A549 (cell line): ENCODE measurements around the gene TSPYL4. TPM values are rescaled to one million over a fixed set of nuclear protein-coding genes. Genes with fewer than 3 reads are reported as not detected.

Experiments
- ATAC-seq, 2 experiments: fragments of 200-7000 bp in 1 of 2; fragments of >200 bp in 1 of 2; cut with Nextera tagmentation in 1 of 2; cut with Tn5 transposase in 1 of 2; 3 replicates each; pipeline versions ENCODE4 v1.8.0 to v1.9.1; 2018 to 2020; ENCODE audit warnings: mild to moderate bottlenecking in 1 of 2, moderate library complexity in 1 of 2
- CTCF ChIA-PET: fragments of 300-600 bp; sonication (Branson Sonifier 250); formaldehyde crosslinking; extraction: SDS; loops from one replicate; lab custom pipeline; 2021; ENCODE audit warnings: antibody characterized with exemption, inconsistent platforms; lab: Yijun Ruan, JAX
- POLR2A ChIA-PET: fragments of 350-600 bp; formaldehyde crosslinking; extraction: SDS; loops from one replicate; lab custom pipeline; 2021; ENCODE audit warnings: antibody characterized with exemption, inconsistent platforms; lab: Yijun Ruan, JAX
- DNase-seq, 2 experiments: peaks; one replicate each; pipeline versions ENCODE4 v3.0.0 to v3.0.0-alpha.2; 2011 to 2016; ENCODE audit warnings: low read depth in 1 of 2, low spot score in 1 of 2
- FAIRE-seq: peaks from 2 replicates; lab custom pipeline; 2011; peaks lifted over from hg19 to GRCh38; lab: Jason Lieb, UNC
- H3K27ac ChIP-seq, 2 experiments: fragments of >200 bp; sonication (Bioruptor Twin); formaldehyde crosslinking; 3 replicates each; pipeline ENCODE4 v1.5.1; 2016 to 2017
- H3K4me1 ChIP-seq: fragments of >200 bp; sonication (Bioruptor Twin); formaldehyde crosslinking; 3 replicates; pipeline ENCODE4 v1.6.1; 2016
- H3K4me2 ChIP-seq: fragments of >200 bp; sonication (Bioruptor Twin); formaldehyde crosslinking; 3 replicates; pipeline ENCODE4 v1.6.1; 2016
- H3K4me3 ChIP-seq: fragments of >200 bp; sonication (Bioruptor Twin); formaldehyde crosslinking; 3 replicates; pipeline ENCODE4 v1.5.1; 2016
- H3K9me3 ChIP-seq: fragments of >200 bp; sonication (Bioruptor Twin); formaldehyde crosslinking; 3 replicates; pipeline ENCODE4 v1.6.1; 2016
- BHLHE40 ChIP-seq: IDR thresholded peaks from 2 replicates; pipeline ENCODE4 v1.6.1; 2012; ENCODE audit warnings: low read depth, low read length, inconsistent platforms
- CEBPB ChIP-seq, 2 experiments: fragments of >200 bp in 1 of 2; sonication (Bioruptor Twin) in 1 of 2; formaldehyde crosslinking in 1 of 2; IDR thresholded peaks; 2 replicates each; pipeline ENCODE4 v1.6.1; 2012 to 2016
- CHD2 ChIP-seq: fragments of 150-350 bp; IDR thresholded peaks from 2 replicates; pipeline ENCODE4 v1.6.1; 2014; ENCODE audit warnings: low read length; ENCODE audit not compliant: partially characterized antibody
- EHMT2 ChIP-seq: fragments of 200-600 bp; sonication (generic); IDR thresholded peaks from 2 replicates; pipeline ENCODE4 v1.6.1; 2016; ENCODE audit warnings: antibody characterized with exemption, low read depth, mild to moderate bottlenecking, moderate library complexity
- FOSB ChIP-seq: fragments of 250-450 bp; sonication (Bioruptor Pico); IDR thresholded peaks from 2 replicates; pipeline ENCODE4 v1.5.0; 2020; ENCODE audit warnings: mild to moderate bottlenecking, moderate library complexity
- GATA3 ChIP-seq: IDR thresholded peaks from 2 replicates; pipeline ENCODE4 v1.6.1; 2012; ENCODE audit warnings: borderline replicate concordance
- HOXB13 ChIP-seq: fragments of 250-450 bp; sonication (Bioruptor Pico); IDR thresholded peaks from 2 replicates; pipeline ENCODE4 v1.5.0; 2020; ENCODE audit warnings: low read depth, mild to moderate bottlenecking, moderate library complexity
- HOXB5 ChIP-seq: fragments of 250-450 bp; sonication (Bioruptor Pico); IDR thresholded peaks from 2 replicates; pipeline ENCODE4 v1.5.0; 2020; ENCODE audit warnings: mild to moderate bottlenecking, moderate library complexity
- JUN ChIP-seq, 2 experiments: fragments of >200 bp; sonication (Bioruptor Twin); formaldehyde crosslinking; IDR thresholded peaks; 2 replicates in 1 of 2; 3 replicates in 1 of 2; pipeline ENCODE4 v1.6.1; 2016 to 2017
- MAX ChIP-seq: IDR thresholded peaks from 2 replicates; pipeline ENCODE4 v1.6.1; 2012
- NPAS2 ChIP-seq: fragments of 250-450 bp; sonication (Bioruptor Pico); IDR thresholded peaks from 2 replicates; pipeline ENCODE4 v1.8.0; 2022; ENCODE audit warnings: mild to moderate bottlenecking, moderate library complexity, borderline replicate concordance
- PHF8 ChIP-seq: fragments of 200-600 bp; sonication (generic); IDR thresholded peaks from 2 replicates; pipeline ENCODE4 v1.6.1; 2016; ENCODE audit warnings: low read depth, mild to moderate bottlenecking, antibody characterized with exemption, moderate library complexity, borderline replicate concordance
- RAD21 ChIP-seq, 2 experiments: fragments of >200 bp in 1 of 2; sonication (Bioruptor Twin) in 1 of 2; formaldehyde crosslinking in 1 of 2; IDR thresholded peaks in 1 of 2; conservative IDR thresholded peaks in 1 of 2; 2 replicates in 1 of 2; 3 replicates in 1 of 2; pipeline ENCODE4 v1.6.1; 2012 to 2018; ENCODE audit warnings: inconsistent platforms in 1 of 2
- RCOR1 ChIP-seq: fragments of 150-350 bp; IDR thresholded peaks from 2 replicates; pipeline ENCODE4 v1.6.1; 2014; ENCODE audit warnings: antibody characterized with exemption, low read length, low read depth
- RFX5 ChIP-seq: fragments of 450-650 bp; IDR thresholded peaks from 2 replicates; pipeline ENCODE4 v1.7.1; 2014; ENCODE audit warnings: antibody characterized with exemption, mild to moderate bottlenecking, moderate library complexity
- RNF2 ChIP-seq: fragments of 200-600 bp; sonication (generic); IDR thresholded peaks from 2 replicates; pipeline ENCODE4 v1.6.1; 2016; ENCODE audit warnings: low read depth, mild to moderate bottlenecking, antibody characterized with exemption, moderate library complexity, borderline replicate concordance
- SMC3 ChIP-seq: fragments of >200 bp; sonication (Bioruptor Twin); formaldehyde crosslinking; IDR thresholded peaks from 3 replicates; pipeline ENCODE4 v1.6.1; 2018; ENCODE audit warnings: inconsistent platforms
- USF2 ChIP-seq: fragments of 450-650 bp; IDR thresholded peaks from 2 replicates; pipeline ENCODE4 v1.6.1; 2014; ENCODE audit warnings: antibody characterized with exemption
- ZC3H11A ChIP-seq: fragments of 450-650 bp; IDR thresholded peaks from 2 replicates; pipeline ENCODE4 v1.6.1; 2014; ENCODE audit warnings: antibody characterized with exemption, mild to moderate bottlenecking
- WGBS: methylation state at CpG from one replicate; pipeline ENCODE4 v1.1.6; 2017; ENCODE audit errors: missing lambda C conversion rate; 5-methylcytosine and 5-hydroxymethylcytosine counted together
- polyA plus RNA-seq, 4 experiments: library from polyadenylated mRNA; depleted of rRNA in 3 of 4; stranded (reverse); fragments of >200 nt; fragmentation: RNase III in 1 of 4; extraction: RNeasy Plus Mini Kit Qiagen cat#74134 plus additional on column Dnase treatment in 1 of 4; gene quantifications; 2 replicates in 3 of 4; 3 replicates in 1 of 4; pipeline ENCODE4 v1.2.3, GENCODE V29; 2011 to 2017
- TF ChIP-seq, protein P1 (sequence below): fragments of 250-450 bp; sonication (Bioruptor Pico); IDR thresholded peaks from 2 replicates; pipeline ENCODE4 v1.5.0; 2021; ENCODE audit warnings: mild to moderate bottlenecking, moderate library complexity, borderline replicate concordance
- TF ChIP-seq, protein P2 (sequence below): fragments of 200-600 bp; sonication (generic); IDR thresholded peaks from 2 replicates; pipeline ENCODE4 v1.6.1; 2016; ENCODE audit warnings: antibody characterized with exemption, mild to moderate bottlenecking, moderate library complexity

The TSPYL4 gene
- polyA plus RNA-seq, 2 of the 4 experiments (the other 2 are of a cell fraction) = 3.9 to 5.6 TPM

DNA sequence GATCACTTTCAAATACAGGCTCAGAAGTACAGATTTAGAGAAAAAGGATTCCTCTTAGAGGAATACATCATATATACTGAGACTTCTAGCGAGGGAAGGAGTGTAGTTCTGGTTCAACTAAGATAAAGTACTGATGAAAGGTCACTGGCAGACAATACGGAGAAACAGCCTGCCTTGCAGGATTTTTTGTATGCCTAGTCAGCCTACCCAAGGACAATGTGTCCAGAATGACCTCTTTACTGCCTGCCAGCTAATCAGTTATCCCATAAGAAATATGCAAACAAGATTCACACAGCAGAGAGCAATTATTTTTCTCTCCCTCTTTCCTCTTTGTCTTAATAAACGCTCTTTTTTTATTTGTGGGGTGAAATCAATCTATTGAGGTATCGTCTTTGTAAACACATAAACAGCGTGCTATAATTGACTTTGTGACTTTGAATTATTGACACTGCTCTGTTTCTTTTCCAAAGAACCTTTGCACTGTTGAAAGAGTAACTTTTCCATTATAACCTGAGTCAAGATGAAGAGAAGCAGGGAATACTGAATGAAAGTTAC is 1.4 kb upstream of the TSPYL4 start:
- ChIA-PET CTCF (interaction anchor here (0.6 to 1.8 kb wide), 2 partner anchors 38 to 523 kb away, joined by 4 to 6 read pairs; no protein-coding TSS in a partner anchor), POLR2A (interaction anchor here (0.9 kb wide), 1 partner anchor 316 kb away, joined by 3 read pairs; the partner anchor contains the start of gene RWDD1)
- 71% methylated on average over 5 of the region's 5 CpGs for WGBS
- DNase-seq (no peak), FAIRE-seq (no peak), ATAC-seq (no peak)
- no peak overlapping the region; the same call in 2 of the 3 replicates for H3K4me3 ChIP-seq
- no peak overlapping the region for H3K27ac ChIP-seq
- no peak for TF ChIP-seq RCOR1
- no peak for TF ChIP-seq JUN (IDR thresholded peaks at IDR 0.05)
- no peak for TF ChIP-seq HOXB13 (CRISPR knock-in tag)
- no peak for TF ChIP-seq USF2
- no peak for TF ChIP-seq FOSB (CRISPR knock-in tag)
- no peak for TF ChIP-seq BHLHE40
- TF ChIP-seq RAD21 (conservative IDR thresholded peaks at IDR 0.05 in 1 of 2, IDR thresholded peaks at IDR 0.05 in 1 of 2) = no peak
- no peak for TF ChIP-seq ZC3H11A
- no peak for TF ChIP-seq RFX5
- TF ChIP-seq, protein P1, sequence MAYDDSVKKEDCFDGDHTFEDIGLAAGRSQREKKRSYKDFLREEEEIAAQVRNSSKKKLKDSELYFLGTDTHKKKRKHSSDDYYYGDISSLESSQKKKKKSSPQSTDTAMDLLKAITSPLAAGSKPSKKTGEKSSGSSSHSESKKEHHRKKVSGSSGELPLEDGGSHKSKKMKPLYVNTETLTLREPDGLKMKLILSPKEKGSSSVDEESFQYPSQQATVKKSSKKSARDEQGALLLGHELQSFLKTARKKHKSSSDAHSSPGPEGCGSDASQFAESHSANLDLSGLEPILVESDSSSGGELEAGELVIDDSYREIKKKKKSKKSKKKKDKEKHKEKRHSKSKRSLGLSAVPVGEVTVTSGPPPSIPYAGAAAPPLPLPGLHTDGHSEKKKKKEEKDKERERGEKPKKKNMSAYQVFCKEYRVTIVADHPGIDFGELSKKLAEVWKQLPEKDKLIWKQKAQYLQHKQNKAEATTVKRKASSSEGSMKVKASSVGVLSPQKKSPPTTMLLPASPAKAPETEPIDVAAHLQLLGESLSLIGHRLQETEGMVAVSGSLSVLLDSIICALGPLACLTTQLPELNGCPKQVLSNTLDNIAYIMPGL (CRISPR knock-in tag) = no peak
- TF ChIP-seq CEBPB (IDR thresholded peaks at IDR 0.05) = no peak
- TF ChIP-seq MAX = no peak
- no peak for TF ChIP-seq EHMT2
- TF ChIP-seq CHD2 = no peak
- TF ChIP-seq HOXB5 = no peak
- TF ChIP-seq GATA3 = no peak
- peaks cover 14% of the 10 kb centered on the region; the same call in 1 of the 3 replicates for H3K4me1 ChIP-seq
- H3K9me3 ChIP-seq = no peaks in the 10 kb centered on the region
- H3K4me2 ChIP-seq = peak overlapping the region; percentile 75

DNA sequence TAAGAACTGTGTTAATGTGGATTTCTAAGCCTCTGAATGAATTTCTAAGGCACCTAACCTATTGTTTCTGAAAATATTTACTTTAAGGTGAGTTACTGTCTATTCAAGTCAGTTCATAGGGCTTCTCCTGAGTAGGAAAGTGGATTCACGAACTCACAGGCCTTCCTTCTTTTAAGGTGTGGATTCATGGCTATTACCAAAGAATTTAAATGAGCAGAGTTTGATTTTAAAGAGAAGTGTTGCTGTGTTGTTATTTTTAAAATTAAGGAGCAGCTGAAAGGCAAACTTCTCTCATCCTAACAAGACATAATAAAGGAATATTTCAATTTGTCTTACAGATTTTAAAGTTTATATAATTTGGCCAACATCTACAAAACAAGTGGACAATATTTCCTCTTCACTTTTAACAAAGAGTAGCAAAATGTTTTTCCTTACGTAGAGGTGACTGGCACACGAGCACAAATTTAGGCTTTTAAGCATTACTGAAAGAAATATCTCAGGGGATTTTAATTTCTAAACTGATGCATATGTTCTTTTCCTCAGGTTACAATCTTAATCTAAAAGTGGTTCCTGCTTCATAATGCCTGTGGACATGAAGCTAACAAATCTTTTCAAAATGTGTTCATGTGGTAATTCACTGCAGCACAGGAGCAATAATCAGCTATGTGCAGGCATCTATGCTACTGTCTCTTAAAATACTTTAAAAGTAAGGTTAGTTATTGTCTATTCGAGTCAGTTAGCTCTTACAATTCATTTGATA is 602 bp upstream of the TSPYL4 start:
- ChIA-PET CTCF (interaction anchor here (1.3 to 1.8 kb wide), 2 partner anchors 33 to 37 kb away, joined by 3 to 6 read pairs; no protein-coding TSS in a partner anchor), POLR2A (interaction anchor here (0.9 to 1.0 kb wide), 2 partner anchors 14 to 317 kb away, joined by 3 to 5 read pairs; partner anchors contain the start of gene RWDD1)
- DNase-seq (no peak), ATAC-seq (peak in 1 of 2 experiments; percentile 36; a peak in 2 of 6 replicates), FAIRE-seq (no peak)
- Histone ChIP-seq H3K4me1 (peaks cover 14% of the 10 kb centered on the region; the same call in 1 of the 3 replicates), H3K4me3 (peak overlapping the region; percentile 75), H3K9me3 (no peaks in the 10 kb centered on the region), H3K4me2 (peak overlapping the region; percentile 75), H3K27ac (peak overlapping the region; percentile 82 to 92)
- TF ChIP-seq ZC3H11A = no peak
- no peak for TF ChIP-seq SMC3
- TF ChIP-seq JUN (IDR thresholded peaks at IDR 0.05) = 0 out of 5 replicates have a peak, but pooled peaks of 1 of the 2 experiments have one; percentile 9
- TF ChIP-seq, protein P2, sequence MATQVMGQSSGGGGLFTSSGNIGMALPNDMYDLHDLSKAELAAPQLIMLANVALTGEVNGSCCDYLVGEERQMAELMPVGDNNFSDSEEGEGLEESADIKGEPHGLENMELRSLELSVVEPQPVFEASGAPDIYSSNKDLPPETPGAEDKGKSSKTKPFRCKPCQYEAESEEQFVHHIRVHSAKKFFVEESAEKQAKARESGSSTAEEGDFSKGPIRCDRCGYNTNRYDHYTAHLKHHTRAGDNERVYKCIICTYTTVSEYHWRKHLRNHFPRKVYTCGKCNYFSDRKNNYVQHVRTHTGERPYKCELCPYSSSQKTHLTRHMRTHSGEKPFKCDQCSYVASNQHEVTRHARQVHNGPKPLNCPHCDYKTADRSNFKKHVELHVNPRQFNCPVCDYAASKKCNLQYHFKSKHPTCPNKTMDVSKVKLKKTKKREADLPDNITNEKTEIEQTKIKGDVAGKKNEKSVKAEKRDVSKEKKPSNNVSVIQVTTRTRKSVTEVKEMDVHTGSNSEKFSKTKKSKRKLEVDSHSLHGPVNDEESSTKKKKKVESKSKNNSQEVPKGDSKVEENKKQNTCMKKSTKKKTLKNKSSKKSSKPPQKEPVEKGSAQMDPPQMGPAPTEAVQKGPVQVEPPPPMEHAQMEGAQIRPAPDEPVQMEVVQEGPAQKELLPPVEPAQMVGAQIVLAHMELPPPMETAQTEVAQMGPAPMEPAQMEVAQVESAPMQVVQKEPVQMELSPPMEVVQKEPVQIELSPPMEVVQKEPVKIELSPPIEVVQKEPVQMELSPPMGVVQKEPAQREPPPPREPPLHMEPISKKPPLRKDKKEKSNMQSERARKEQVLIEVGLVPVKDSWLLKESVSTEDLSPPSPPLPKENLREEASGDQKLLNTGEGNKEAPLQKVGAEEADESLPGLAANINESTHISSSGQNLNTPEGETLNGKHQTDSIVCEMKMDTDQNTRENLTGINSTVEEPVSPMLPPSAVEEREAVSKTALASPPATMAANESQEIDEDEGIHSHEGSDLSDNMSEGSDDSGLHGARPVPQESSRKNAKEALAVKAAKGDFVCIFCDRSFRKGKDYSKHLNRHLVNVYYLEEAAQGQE = 0 out of 2 replicates have a peak, but pooled peaks have one; percentile 3
- no peak for TF ChIP-seq RNF2
- TF ChIP-seq NPAS2 = no peak
- peak; percentile 36; the same call in 1 of the 2 replicates for TF ChIP-seq PHF8
- 40% methylated on average over 4 of the region's 4 CpGs for WGBS
